ENCODE measurements around the gene GGA2. TPM values are rescaled to one million over a fixed set of nuclear protein-coding genes. Genes with fewer than 3 reads are reported as not detected.
"Not testable (repeated sequence)": the region's sequence is repeated elsewhere in the genome, so short reads cannot be mapped to it uniquely, and the experiment has no call there.

GGA2 gene
- total RNA-seq, 2 donors from 2014 or later: 99.4 to 116 TPM

GRCh38 chr16:23511731-23512130 lies 1.4 kb upstream of the GGA2 start:
- Mint-ChIP-seq H3K4me1 (peaks cover 14% of the 10 kb centered on the region), H3K36me3 (ENCODE audit: low read depth) (peaks cover 17% of the 10 kb centered on the region), H3K9me3 (no peaks in the 10 kb centered on the region), H3K27me3 (ENCODE audit: insufficient read depth) (peaks cover 6% of the 10 kb centered on the region), H3K4me3 (no peak overlapping the region), H3K27ac (no peak overlapping the region)
- no peak overlapping the region for H3K9ac ChIP-seq (ENCODE audit: extremely low read depth, low read length, poor library complexity, severe bottlenecking)
- H3K36me3 ChIP-seq (ENCODE audit: control insufficient read depth, insufficient read depth, low read length): peaks cover 1% of the 10 kb centered on the region
- no peaks in the 10 kb centered on the region for H3K4me1 ChIP-seq (ENCODE audit: control insufficient read depth, insufficient read depth, low read length)
- DNase-seq: no peak
- 93 to 95% methylated on average over 6 to 7 of the region's 7 CpGs for WGBS, 2 experiments (ENCODE audit: insufficient coverage in 1 of 2, insufficient read length in 1 of 2)
- no peak overlapping the region for H3K27ac ChIP-seq (ENCODE audit: low read depth, low read length)
- TF ChIP-seq CTCF (conservative IDR thresholded peaks at IDR 0.05): no peak
- no peaks in the 10 kb centered on the region for H3K27me3 ChIP-seq (ENCODE audit: control insufficient read depth, insufficient read depth, low read length, poor library complexity, severe bottlenecking)
- no peak overlapping the region for H3K4me3 ChIP-seq (ENCODE audit: low read length)
- no peaks in the 10 kb centered on the region for H3K9me3 ChIP-seq (ENCODE audit: control insufficient read depth, low read length)

GRCh38 chr16:23510915-23511270 lies 599 bp upstream of the GGA2 start:
- H3K27ac Mint-ChIP-seq; H3K9me3 Mint-ChIP-seq; H3K9ac ChIP-seq (ENCODE audit: extremely low read depth, low read length, poor library complexity, severe bottlenecking); H3K27ac ChIP-seq (ENCODE audit: low read depth, low read length); H3K27me3 ChIP-seq (ENCODE audit: control insufficient read depth, insufficient read depth, low read length, poor library complexity, severe bottlenecking); H3K27me3 Mint-ChIP-seq (ENCODE audit: insufficient read depth); H3K9me3 ChIP-seq (ENCODE audit: control insufficient read depth, low read length); DNase-seq; H3K36me3 ChIP-seq (ENCODE audit: control insufficient read depth, insufficient read depth, low read length); H3K4me1 ChIP-seq (ENCODE audit: control insufficient read depth, insufficient read depth, low read length): not testable (repeated sequence)
- Mint-ChIP-seq H3K4me3 (peak overlapping the region; percentile 78), H3K36me3 (ENCODE audit: low read depth) (peaks cover 17% of the 10 kb centered on the region), H3K4me1 (peaks cover 19% of the 10 kb centered on the region)
- 84 to 93% methylated on average over 6 to 10 of the region's 10 CpGs for WGBS, 2 experiments (ENCODE audit: insufficient coverage in 1 of 2, insufficient read length in 1 of 2)
- peak overlapping the region; percentile 98 for H3K4me3 ChIP-seq (ENCODE audit: low read length)

GRCh38 chr16:23509782-23510163 lies 521 bp downstream of the GGA2 start:
- peaks cover 8% of the 10 kb centered on the region for H3K36me3 ChIP-seq (ENCODE audit: control insufficient read depth, insufficient read depth, low read length)
- no peaks in the 10 kb centered on the region for H3K27me3 ChIP-seq (ENCODE audit: control insufficient read depth, insufficient read depth, low read length, poor library complexity, severe bottlenecking)
- TF ChIP-seq CTCF (conservative IDR thresholded peaks at IDR 0.05): no peak
- peak overlapping the region; percentile 49 for H3K27ac ChIP-seq (ENCODE audit: low read depth, low read length)
- Mint-ChIP-seq H3K36me3 (ENCODE audit: low read depth) (peaks cover 14% of the 10 kb centered on the region), H3K27ac (peak overlapping the region; percentile 93), H3K9me3 (no peaks in the 10 kb centered on the region), H3K4me3 (peak overlapping the region; percentile 78), H3K27me3 (ENCODE audit: insufficient read depth) (peaks cover 6% of the 10 kb centered on the region), H3K4me1 (peaks cover 28% of the 10 kb centered on the region)
- H3K4me3 ChIP-seq (ENCODE audit: low read length): peak overlapping the region; percentile 98
- 0% methylated on average over 1 to 16 of the region's 17 CpGs for WGBS, 2 experiments (ENCODE audit: insufficient coverage in 1 of 2, insufficient read length in 1 of 2)
- H3K9me3 ChIP-seq (ENCODE audit: control insufficient read depth, low read length): no peaks in the 10 kb centered on the region
- H3K4me1 ChIP-seq (ENCODE audit: control insufficient read depth, insufficient read depth, low read length): peaks cover 6% of the 10 kb centered on the region
- peak; percentile 66 for DNase-seq
- H3K9ac ChIP-seq (ENCODE audit: extremely low read depth, low read length, poor library complexity, severe bottlenecking): peak overlapping the region; percentile 80

GRCh38 chr16:23509441-23509754 lies 896 bp downstream of the GGA2 start:
- peak overlapping the region; percentile 98 for H3K4me3 ChIP-seq (ENCODE audit: low read length)
- no peaks in the 10 kb centered on the region for H3K9me3 ChIP-seq (ENCODE audit: control insufficient read depth, low read length)
- no peaks in the 10 kb centered on the region for H3K9me3 Mint-ChIP-seq
- peaks cover 6% of the 10 kb centered on the region for H3K4me1 ChIP-seq (ENCODE audit: control insufficient read depth, insufficient read depth, low read length)
- H3K27ac ChIP-seq (ENCODE audit: low read depth, low read length): no peak overlapping the region
- TF ChIP-seq CTCF (conservative IDR thresholded peaks at IDR 0.05): no peak
- peaks cover 12% of the 10 kb centered on the region for H3K36me3 Mint-ChIP-seq (ENCODE audit: low read depth)
- peaks cover 32% of the 10 kb centered on the region for H3K4me1 Mint-ChIP-seq
- H3K9ac ChIP-seq (ENCODE audit: extremely low read depth, low read length, poor library complexity, severe bottlenecking): peak overlapping the region; percentile 80
- WGBS, 2 experiments (ENCODE audit: insufficient coverage in 1 of 2, insufficient read length in 1 of 2): 3 to 10% methylated on average over 3 of the region's 5 CpGs
- no peak for DNase-seq
- H3K27ac Mint-ChIP-seq: peak overlapping the region; percentile 92
- H3K27me3 ChIP-seq (ENCODE audit: control insufficient read depth, insufficient read depth, low read length, poor library complexity, severe bottlenecking): no peaks in the 10 kb centered on the region
- peak overlapping the region; percentile 78 for H3K4me3 Mint-ChIP-seq
- H3K27me3 Mint-ChIP-seq (ENCODE audit: insufficient read depth): peaks cover 6% of the 10 kb centered on the region
- H3K36me3 ChIP-seq (ENCODE audit: control insufficient read depth, insufficient read depth, low read length): peaks cover 8% of the 10 kb centered on the region

Measured in endodermal cell (in vitro differentiated cells).